GM19240 (cell line): ENCODE results near the gene PRKN.

ENCODE experiments used
- DNase-seq: peaks from one replicate; pipeline ENCODE4 v3.0.0; 2011; ENCODE audit warnings: low spot score; ENCODE audit not compliant: insufficient read length

PRKN gene

DNA sequence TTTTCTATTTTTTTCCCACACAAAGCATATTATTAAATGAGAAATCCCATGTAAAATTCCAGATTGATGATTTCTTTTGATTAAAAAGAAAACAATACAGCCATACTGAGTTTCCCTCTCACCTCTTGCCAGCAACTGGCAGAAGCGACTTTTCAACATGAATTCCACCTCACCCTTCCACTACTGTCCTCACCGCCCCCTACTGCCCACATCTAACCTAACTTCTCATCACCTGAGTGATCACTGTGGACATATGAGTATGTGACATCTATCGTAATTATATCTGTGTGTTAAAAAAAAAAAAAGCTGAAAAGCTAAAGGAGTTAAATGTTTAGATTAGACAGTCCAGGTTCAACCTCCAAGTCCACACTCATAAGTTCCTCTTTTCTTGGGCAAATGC lies 528.6 kb downstream of the PRKN start:
- no peak for DNase-seq

DNA sequence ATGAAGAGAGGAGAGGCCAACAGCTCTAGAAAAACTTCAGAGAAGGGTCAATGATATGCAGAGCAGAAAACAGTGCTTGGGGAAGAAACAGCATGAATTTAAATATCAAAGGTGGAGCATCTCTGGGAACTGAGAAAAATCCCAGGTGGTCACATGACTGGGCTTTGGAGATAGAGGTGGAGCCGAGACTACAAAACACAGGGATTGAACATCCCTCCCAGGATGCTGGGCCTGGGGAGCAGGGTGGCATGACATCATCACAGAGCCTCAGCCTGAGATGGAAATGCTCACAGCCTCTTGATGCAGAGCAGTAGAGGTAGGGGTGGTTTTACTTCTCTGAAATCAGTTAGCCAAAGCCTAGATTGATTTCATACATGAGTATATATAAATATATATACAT lies 529.5 kb downstream of the PRKN start:
- DNase-seq: no peak

DNA sequence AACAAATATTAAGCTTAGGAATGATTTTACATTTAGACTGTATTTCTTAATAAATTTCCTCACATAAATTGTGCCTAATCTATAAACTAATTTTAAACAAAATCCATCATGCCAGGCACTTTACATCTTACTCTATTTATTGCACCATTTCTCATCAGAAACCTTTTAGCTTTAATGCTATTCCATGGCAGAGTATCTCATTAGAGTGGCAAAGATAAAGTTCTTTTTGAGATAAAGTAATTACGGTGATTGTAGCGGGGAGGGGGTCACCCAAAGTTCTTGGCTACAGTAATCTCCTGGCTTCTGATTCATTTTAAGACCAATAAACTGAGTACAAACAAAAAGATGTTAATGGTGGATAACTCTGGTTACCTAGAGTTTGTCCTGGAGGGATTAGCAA lies 532.1 kb downstream of the PRKN start:
- DNase-seq: no peak

DNA sequence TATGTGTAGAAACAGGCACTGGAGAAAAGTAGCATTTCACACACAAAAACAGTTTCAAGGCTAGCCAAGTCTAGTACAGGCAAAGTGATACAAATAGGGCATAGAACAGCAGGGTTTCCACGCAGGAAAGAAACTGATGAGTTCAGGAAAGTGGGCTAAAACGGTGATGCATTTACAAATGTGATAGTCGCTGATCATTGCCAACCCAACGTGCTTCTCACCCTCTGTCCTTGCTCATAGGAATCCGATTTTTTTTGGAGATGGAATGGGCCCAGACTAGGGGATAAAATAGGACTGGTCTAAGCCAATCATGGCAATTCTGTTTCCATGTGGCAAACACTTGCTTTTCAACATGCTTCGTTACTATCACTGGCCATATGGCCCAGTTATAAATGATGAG lies 536.6 kb downstream of the PRKN start:
- no peak for DNase-seq

DNA sequence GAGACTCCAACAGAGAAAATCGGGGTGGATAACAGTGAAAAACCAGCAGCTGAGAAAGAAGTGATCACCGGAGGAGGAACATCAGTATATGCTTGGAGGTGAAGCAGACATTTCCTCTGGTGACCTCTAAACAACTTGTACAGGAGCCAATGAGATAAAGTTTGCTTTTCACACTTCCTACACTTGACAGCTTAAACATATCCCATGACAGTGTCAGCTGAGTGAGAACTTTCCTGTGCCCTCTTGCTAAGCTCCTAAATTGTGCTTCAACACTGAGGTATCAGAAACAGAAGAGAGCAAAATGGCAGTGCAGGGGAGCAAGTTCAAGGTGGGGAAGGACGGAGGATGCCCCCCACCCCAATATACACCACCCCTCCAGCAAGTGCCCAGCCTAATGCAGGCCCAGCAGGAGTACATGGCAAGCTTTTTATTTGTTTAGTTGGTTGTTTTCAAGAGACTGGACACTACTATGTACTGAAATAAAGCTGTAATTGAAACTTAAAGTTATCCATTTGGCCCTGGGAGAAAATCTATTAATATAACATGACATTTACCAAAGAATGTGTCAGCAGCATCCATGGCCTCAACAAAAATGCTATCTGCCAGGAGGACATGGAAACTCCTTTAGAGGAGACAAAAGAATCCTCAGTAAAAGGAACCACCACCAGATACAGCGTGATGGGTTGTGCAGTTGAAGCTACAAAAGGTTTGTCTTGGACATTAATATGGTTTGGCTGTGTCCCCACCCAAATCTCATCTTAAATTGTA lies 540.2 kb downstream of the PRKN start:
- no peak for DNase-seq

DNA sequence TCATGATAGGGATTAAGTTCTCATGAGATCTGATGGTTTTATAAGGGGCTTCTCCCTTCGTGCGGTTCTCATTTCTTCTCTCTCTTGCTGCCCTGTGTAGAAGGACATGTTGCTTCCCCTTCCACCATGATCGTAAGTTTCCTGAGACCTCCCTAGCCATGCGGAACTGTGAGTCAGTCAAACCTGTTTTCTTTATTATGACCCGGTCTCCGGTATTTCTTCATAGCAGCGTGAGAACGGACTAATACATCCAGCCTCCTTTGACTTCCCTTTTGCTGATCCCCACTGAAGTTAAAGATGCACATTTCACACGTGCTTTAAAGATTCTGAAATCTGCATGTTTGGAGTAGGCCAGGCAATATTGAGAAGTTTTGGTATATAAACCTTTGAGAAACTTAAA lies 543.1 kb downstream of the PRKN start:
- no peak for DNase-seq

DNA sequence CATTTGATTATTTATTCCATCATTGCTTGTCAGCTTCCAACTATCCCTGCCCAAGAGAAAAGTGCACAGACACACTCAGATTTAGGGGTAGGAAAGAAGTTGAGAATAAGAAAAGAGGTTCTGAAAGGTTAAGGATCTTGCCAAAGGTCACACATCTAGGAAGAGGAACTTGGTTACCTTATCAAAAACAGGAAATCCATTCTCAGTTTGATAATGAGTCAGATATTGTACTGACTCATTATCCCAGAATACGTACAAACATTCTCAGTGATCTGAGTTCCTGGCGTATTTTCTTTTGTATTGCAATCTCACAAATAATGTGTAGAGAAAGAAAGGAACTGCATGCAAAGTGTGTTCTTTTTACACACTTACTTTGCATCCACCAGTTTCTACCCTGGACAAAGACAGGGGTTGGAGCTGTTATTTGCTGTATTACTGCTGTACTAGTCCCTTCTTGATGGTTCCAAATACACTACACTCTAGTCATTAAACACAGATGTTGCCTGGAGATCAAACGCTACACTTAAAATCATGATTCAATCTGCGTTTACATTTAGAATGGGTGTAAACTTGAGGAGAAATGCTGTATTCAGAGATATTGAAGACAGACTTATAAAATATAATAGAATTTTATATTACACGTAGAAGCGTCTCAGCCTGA lies 545.7 kb downstream of the PRKN start:
- DNase-seq: no peak

DNA sequence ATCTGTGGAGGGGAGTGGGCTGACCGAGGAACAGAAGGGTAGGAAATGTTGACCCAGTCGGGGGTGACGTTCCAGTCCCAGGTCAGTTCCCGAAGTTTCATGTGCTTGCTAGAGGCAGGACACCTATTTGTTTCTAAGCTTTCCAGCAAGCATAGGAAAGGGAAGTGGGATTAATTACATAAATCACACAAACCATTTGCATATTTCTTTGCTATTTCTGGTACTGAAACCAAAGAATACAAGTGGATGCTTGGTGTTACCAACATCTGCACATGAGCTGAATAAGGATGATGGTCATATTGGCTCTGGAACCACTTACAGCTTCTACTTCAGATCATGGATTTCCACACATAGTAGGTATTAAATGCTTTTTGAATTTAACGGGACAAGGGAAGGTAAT lies 546.5 kb downstream of the PRKN start:
- DNase-seq: no peak

DNA sequence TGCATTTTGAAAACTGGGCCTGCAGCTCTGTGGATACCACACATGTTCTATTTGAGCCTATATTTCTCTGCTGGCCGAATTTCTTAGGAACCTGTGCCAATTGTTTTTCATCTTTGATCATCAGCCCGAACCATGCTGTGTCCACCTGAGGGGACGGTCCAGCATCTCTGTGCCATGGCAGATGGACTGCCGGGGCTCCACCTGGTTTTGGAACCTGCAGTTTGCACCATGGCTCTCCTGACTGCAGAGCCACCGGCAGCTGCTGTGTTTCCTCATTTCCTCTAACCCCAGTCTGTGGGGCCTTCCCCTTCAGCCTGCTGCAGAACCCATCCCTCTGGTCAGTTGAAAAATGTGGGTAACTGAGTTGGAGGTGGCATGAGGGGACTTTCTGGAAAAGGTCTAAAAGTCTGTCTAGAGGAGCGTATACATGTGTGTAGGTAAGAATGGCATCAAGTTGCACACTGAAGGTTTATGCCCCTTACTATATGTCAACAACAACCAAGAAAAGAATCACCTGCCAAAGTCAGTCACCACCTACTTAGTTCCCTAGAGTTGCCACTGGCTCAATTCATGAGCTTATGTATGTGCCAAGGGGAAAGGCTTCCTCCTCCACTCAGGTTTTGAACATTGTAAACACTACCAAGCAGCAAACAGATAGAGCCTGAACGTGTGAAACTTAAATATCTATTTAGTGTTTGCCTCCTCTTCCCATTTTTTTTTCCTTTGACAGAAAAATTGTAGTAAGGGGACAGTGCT lies 548.2 kb downstream of the PRKN start:
- DNase-seq: no peak

DNA sequence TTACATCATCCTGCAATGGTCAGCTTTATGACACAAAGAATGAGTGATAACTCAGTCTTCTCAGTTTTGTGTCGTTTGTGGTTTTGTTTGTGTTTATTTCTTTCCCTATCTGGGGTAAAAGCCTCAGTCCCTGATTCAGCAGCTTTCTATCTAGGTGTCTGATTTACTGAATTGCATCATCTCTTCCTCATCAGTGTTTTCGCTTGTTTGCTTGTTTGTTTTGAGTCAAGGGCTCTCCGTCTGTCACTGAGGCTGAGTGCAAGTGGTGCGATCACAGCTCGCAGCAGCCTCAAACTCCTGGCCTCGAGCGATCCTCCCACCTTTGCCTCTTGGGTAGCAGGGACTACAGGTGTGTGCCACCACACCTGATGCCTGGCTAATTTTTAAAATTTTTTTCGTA lies 548.9 kb downstream of the PRKN start:
- no peak for DNase-seq

DNA sequence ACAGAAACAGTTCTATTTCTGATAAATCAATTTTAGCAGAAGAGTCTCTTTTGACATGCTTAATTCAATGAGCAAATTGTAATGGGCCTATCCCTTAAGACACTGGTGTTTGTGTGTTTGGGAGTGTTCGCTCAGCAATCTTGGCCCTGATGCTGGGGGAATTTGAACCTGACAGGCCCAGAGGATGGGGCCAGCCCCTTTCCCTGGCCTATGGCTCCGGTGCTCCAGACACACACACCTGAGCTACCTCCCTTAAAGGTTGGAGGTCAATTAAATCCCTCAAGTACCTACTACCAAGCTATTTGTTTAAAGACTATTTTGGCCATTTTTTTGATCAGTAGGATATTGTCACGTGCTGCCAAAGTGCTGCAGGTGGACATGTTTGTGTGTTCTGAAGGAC lies 549.3 kb downstream of the PRKN start:
- DNase-seq: no peak

DNA sequence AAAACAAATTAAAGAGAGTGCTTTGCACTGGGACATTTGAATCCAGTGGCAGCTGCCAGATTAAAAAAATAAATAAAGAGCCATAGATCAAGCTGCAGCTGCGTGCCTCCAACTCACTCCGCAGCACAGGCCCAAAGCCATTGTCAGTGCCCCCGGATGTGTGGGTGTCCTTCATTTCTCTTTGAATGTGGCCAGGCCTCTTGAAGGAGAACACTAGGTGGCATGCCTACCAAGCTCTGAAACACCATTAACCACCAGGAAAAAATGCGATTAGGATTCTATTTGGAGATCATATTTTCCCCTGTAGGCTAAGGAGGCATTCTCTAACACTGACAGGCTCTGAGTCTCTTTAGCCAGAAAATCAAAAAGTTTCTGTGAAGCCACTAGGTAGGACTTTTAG lies 549.8 kb downstream of the PRKN start:
- DNase-seq: no peak

DNA sequence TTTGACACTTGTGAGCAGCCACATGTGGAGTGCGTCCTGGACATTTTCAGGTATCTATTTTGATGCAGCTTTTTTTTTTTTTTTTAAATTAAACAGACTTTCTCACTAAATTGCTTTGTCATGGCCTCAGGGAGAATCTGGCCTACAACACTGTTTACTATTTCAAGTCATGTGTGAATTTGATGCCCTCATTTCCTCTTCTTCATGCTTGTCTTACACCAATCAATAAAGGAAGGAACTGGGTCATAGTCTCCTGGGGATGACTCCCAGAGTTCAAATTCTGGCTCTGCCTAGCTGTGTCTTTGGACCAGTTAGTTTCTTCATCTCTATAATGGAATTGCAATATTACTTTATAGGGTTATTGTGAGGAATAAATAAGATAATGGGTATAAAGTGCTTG lies 554.1 kb downstream of the PRKN start:
- no peak for DNase-seq

DNA sequence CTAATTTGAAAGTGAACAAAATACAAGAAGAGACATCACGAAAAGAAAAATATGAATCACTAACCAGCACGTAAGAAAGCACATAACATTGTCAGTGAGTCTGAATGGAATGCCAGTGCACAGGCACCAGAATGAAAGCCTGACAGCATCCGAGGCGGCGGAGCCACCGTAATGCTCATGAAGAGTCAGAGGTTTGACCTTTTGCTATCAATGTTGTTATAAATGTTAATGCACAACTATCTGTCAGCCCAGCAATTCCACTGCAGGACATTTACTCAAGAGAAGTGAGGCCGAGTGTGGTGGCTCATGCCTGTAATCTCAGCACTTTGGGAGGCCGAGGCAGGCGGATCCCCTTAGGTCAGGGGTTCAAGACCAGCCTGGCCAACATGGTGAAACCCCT lies 562.1 kb downstream of the PRKN start:
- no peak for DNase-seq

DNA sequence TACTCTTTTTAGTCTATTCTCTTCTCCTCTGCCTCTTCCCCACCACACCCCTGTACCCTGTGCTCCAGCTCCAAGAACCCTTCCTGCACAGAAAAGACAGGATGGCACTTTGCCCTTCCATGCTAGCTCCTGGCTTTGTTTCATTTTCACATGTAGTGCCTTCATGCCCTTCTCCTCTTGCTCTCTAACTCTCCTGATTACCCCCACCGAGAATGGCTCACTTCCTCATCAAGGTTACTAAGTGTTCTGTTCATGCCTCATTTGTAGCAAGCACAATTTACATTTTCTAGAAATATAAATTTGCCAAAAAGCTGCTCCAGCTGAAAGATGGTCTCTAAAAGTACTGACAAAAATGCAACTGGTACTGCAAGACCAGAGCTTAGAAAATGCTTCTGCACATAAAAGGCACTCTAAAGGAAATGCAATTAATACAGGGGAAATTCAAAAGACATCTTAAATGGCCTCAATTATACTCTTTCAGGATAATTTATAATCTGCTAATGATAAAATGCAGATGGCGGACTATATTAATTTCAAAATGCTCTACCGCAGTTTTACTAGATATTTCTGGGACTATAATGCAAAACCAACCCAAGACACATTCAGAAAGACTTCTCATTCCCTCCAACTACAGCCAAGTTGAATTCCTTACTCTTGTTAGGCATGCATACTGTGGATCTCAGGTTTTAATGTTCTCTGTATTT lies 570.2 kb downstream of the PRKN start:
- DNase-seq: no peak

DNA sequence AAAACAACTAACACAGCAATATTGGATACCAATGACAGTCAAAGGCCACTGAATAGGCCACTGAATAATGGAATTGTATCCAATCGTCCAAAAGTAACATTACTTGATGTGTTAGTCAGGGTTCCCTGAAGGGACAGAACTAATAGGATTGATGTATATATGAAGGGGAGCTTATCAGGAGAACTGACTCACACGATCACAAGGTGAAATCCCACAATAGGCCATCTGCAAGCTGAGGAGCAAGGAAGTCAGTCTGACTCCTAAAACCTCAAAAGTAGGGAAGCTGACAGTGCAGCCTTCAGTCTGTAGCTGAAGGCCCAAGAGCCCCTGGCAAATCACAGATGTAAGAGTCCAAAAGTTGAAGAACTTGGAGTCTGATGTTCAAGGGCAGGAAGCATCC lies 571.4 kb downstream of the PRKN start:
- no peak for DNase-seq

DNA sequence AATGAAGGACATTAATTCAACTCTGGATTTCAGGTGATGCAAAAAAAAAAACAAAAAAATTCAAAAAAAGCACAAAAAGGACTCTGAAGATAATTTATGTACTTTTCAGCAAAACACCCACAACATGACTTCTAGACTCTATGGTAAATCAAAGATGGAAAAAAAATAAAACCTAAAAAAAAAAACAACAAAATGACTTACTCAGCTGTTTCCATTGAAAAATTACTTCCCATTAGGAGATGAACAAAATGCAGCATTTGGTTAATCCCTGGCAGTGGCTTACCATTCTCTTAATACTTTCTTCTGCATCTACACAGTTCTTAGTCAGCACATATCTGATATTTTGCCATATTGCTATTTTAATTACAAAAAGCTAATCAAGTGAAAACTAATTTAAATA lies 572.6 kb downstream of the PRKN start:
- no peak for DNase-seq

DNA sequence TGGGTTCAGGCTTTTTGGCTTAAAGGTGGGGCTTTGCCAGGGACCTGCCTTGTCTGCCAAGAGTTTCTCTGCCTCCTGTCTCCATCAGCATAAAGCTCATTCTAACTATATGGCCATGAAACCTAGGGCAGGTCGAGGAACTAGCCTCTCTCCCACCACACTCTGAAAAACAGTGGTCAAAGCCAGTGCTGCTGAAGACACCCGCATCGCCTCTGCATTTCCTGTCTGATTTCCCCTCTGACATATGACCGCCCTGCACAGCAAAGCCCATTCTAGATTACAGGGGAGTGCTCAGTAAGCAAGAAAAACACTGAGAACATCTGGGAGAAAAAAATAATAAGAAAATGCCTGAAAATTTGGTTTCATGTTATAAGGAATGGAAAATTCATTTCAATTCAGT lies 573.6 kb downstream of the PRKN start:
- DNase-seq: no peak

DNA sequence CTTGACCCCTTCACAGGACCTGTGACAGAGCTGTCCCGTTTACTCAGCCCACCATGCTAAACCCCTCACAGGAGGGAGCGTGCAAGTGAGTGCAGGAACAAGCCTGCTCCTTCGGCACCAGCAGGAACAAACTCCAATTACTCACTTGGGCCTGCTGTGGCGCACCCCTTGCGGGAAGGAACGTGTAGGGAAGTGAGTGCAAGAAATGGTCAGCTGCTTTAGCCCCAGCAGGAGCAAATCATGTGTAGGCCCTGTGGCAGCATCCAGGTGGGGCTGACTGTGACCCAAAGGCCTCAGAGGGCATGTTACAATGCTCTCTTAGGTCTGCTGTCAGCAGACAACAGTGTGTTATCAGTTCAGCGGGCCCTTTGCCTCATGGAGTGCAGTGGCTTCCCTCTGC lies 574.4 kb downstream of the PRKN start:
- no peak for DNase-seq

DNA sequence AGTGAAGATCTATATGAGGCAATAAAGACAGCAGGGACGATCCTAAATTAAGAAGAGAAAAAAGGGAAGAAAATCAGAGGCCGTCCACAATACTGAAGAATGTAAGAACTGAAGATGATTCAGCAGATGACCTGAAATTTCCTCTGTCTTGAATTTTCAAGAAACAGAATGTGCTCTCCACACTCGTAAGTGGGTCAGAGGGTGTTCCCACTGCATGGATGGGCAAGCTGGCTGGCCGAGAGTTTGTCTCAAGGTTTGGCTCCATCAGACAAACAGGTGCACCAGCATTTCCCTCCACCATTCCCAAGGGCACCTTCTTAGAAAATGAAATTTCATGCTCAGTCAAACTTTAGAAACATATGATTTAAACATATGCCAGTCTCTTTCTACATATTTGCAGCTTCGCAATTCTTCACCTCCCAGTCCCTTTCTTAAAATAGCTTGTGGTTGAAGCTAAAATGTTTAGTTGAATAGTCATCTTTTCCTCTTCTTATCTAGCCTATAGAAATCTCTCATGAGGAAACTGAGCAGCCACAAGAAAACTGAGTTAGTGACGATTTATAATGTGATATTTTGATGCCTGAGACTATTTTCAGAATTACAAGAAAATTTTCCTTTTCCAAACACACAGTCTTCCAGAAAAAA lies 576.4 kb downstream of the PRKN start:
- DNase-seq: no peak

DNA sequence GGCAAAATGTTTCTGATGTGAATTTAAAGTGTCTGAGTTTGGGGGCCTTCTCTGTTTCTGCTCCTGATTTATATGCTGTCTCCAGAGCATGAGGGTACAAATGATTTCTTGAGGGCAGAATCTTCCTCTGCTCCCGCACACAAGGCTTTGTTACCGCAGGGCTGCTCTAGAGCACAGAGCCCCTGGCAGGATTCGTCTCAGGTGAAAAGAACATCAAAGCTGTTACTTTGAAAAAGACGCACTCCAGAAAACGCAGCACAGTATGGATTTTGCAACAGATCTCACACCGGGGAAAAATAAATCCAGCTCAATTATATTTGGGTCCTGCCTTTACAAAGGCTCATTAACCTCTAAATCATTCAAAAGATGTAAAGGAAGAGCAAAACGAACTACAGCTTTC lies 577.3 kb downstream of the PRKN start:
- no peak for DNase-seq

DNA sequence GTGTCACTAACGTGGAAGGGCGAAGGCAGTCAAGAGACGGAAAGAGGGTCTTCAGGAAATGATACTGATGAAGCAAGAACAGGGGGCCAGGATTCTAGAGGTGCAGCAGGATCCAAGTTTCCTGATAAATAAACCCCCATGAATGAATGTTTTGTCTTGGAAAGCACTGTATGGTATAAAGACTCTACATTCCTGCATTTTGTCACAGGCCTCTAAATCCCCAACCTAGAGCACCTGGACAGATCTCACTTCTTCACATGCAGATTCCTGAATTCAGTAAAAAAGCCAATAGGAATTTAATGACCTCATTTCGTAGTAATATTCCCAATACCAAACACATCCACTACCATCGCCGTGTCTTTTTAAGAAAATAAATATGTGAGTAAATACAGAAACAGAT lies 577.8 kb downstream of the PRKN start:
- no peak for DNase-seq
